SK-N-SH (cell line): ENCODE results near the gene PODNL1.

Experiments
- CTCF ChIP-seq: fragments of 200-600 bp; sonication (generic); IDR thresholded peaks from 2 replicates; pipeline ENCODE4 v1.6.1; 2017; ENCODE audit warnings: antibody characterized with exemption, mild to moderate bottlenecking, moderate library complexity
- EP300 ChIP-seq, 2 experiments: IDR thresholded peaks; 2 replicates each; pipeline versions ENCODE4 v1.4.0 to v1.6.1; 2012; ENCODE audit warnings: borderline replicate concordance in 1 of 2, low read depth in 1 of 2, low read length in 1 of 2
- FOSL2 ChIP-seq: IDR thresholded peaks from 2 replicates; pipeline ENCODE4 v1.4.0; 2012; ENCODE audit warnings: low read depth, mild to moderate bottlenecking, moderate library complexity, borderline replicate concordance
- FOXM1 ChIP-seq: IDR thresholded peaks from 2 replicates; pipeline ENCODE4 v1.4.0; 2012; ENCODE audit warnings: low read depth, mild to moderate bottlenecking
- RCOR1 ChIP-seq: fragments of 150-350 bp; IDR thresholded peaks from 2 replicates; pipeline ENCODE4 v1.6.1; 2017; ENCODE audit warnings: antibody characterized with exemption, low read length
- REST ChIP-seq: IDR thresholded peaks from 2 replicates; pipeline ENCODE4 v1.6.1; 2012; ENCODE audit warnings: mild to moderate bottlenecking, low read depth, low read length, moderate library complexity
- RXRA ChIP-seq: IDR thresholded peaks from 2 replicates; pipeline ENCODE4 v1.4.0; 2012; ENCODE audit warnings: low read depth, mild to moderate bottlenecking, borderline replicate concordance
- SMC3 ChIP-seq: IDR thresholded peaks from 2 replicates; pipeline ENCODE4 v1.6.1; 2012; ENCODE audit warnings: low read depth, low read length, improper control_type of control experiment
- YY1 ChIP-seq: IDR thresholded peaks from 2 replicates; pipeline ENCODE4 v1.4.0; 2012; ENCODE audit warnings: low read depth, mild to moderate bottlenecking

- TF ChIP-seq CTCF (no peak), FOXM1 (no peak), YY1 (no peak), RXRA (no peak), SMC3 (no peak), RCOR1 (no peak), EP300 (IDR thresholded peaks at IDR 0.05; ENCODE audit: borderline replicate concordance in 1 of 2, low read depth in 1 of 2, low read length in 1 of 2) (no peak), REST (no peak), FOSL2 (no peak)
These were observed 49.1 kb upstream of the PODNL1 start for GRCh38 chr19:13987101-13987890.
